IMR-90 (cell line): Measurements from ENCODE around the gene ERCC3. TPM values are rescaled to one million over a fixed set of nuclear protein-coding genes. Genes with fewer than 3 reads are reported as not detected.
"Not testable (repeated sequence)": the region's sequence is repeated elsewhere in the genome, so short reads cannot be mapped to it uniquely, and the experiment has no call there.

Source experiments
- ATAC-seq: fragments of 200-7000 bp; cut with Tn5 transposase; 2 replicates; pipeline ENCODE4 v1.9.1; 2020; ENCODE audit warnings: low read depth, mild to moderate bottlenecking, moderate library complexity
- BruUV-seq: library from RNA; stranded (reverse); fragments of 400-500 nt; replicated peaks from 2 replicates; lab custom pipeline; 2021; lab: Mats Ljungman, UMichigan
- CTCF ChIA-PET: fragments of 300-600 bp; formaldehyde crosslinking; extraction: SDS; loops from one replicate; lab custom pipeline; 2021; ENCODE audit warnings: antibody characterized with exemption; lab: Yijun Ruan, JAX
- POLR2A ChIA-PET: fragments of 300-600 bp; sonication (Branson Sonifier 250); formaldehyde crosslinking; loops from one replicate; lab custom pipeline; 2022; ENCODE audit warnings: antibody characterized with exemption; ENCODE audit not compliant: unreplicated experiment; lab: Charles Lee
- DNase-seq: peaks from one replicate; pipeline ENCODE4 v3.0.0; 2013
- H2AFZ ChIP-seq: replicated peaks from 2 replicates; pipeline ENCODE3; 2013; ENCODE audit warnings: low read length, mild to moderate bottlenecking; ENCODE audit not compliant: poor library complexity
- H2AK5ac ChIP-seq: 2 replicates; pipeline ENCODE4 v1.6.1; 2013; ENCODE audit warnings: low read depth, low read length, inconsistent platforms
- H2AK9ac ChIP-seq: replicated peaks from 2 replicates; pipeline ENCODE3; 2013; ENCODE audit warnings: mild to moderate bottlenecking, low read depth, low read length, moderate library complexity; ENCODE audit not compliant: poor library complexity
- H2BK120ac ChIP-seq: 2 replicates; pipeline ENCODE4 v1.6.1; 2013; ENCODE audit warnings: low read depth, low read length, inconsistent platforms
- H2BK15ac ChIP-seq: 3 replicates; pipeline ENCODE4 v1.6.1; 2013; ENCODE audit warnings: low read depth, low read length, inconsistent platforms
- H2BK20ac ChIP-seq: 2 replicates; pipeline ENCODE4 v1.6.1; 2013; ENCODE audit warnings: low read depth, mild to moderate bottlenecking, inconsistent platforms, low read length, moderate library complexity
- H2BK5ac ChIP-seq: 2 replicates; pipeline ENCODE4 v1.6.1; 2013; ENCODE audit warnings: mild to moderate bottlenecking, low read depth, low read length, inconsistent platforms; ENCODE audit not compliant: poor library complexity, severe bottlenecking
- H3K14ac ChIP-seq: replicated peaks from 2 replicates; pipeline ENCODE4 v1.6.1; 2013; ENCODE audit warnings: low read depth, low read length, inconsistent platforms
- H3K18ac ChIP-seq: 2 replicates; pipeline ENCODE4 v1.6.1; 2013; ENCODE audit warnings: low read depth, low read length, control low read depth
- H3K23ac ChIP-seq: 2 replicates; pipeline ENCODE4 v1.6.1; 2013; ENCODE audit warnings: low read depth, low read length, inconsistent platforms
- H3K27ac ChIP-seq: 2 replicates; pipeline ENCODE4 v1.5.1; 2013; ENCODE audit warnings: mild to moderate bottlenecking, control low read depth, low read length; ENCODE audit not compliant: insufficient read depth
- H3K27me3 ChIP-seq: 2 replicates; pipeline ENCODE4 v1.6.1; 2013; ENCODE audit warnings: low read length; ENCODE audit not compliant: control insufficient read depth, insufficient read depth
- H3K36me3 ChIP-seq: 2 replicates; pipeline ENCODE4 v1.6.1; 2013; ENCODE audit warnings: low read length, mixed read lengths; ENCODE audit not compliant: control insufficient read depth, insufficient read depth
- H3K4ac ChIP-seq: 2 replicates; pipeline ENCODE4 v1.6.1; 2013; ENCODE audit warnings: low read depth, low read length, inconsistent platforms
- H3K4me1 ChIP-seq: 2 replicates; pipeline ENCODE4 v1.6.1; 2013; ENCODE audit warnings: low read length, mixed read lengths; ENCODE audit not compliant: control insufficient read depth, insufficient read depth
- H3K4me2 ChIP-seq: 2 replicates; pipeline ENCODE4 v1.6.1; 2013; ENCODE audit warnings: low read depth, mild to moderate bottlenecking, control low read depth, low read length, moderate library complexity
- H3K4me3 ChIP-seq: 2 replicates; pipeline ENCODE4 v1.5.1; 2013; ENCODE audit warnings: low read depth, mild to moderate bottlenecking, control low read depth, low read length, moderate library complexity; ENCODE audit not compliant: insufficient read depth
- H3K56ac ChIP-seq: 2 replicates; pipeline ENCODE4 v1.6.1; 2013; ENCODE audit warnings: low read length, inconsistent platforms; ENCODE audit not compliant: insufficient read depth; ENCODE audit errors: extremely low read depth
- H3K79me1 ChIP-seq, 2 experiments: 2 replicates each; pipeline ENCODE4 v1.6.1; 2013; ENCODE audit warnings: low read length in 2 of 2, inconsistent platforms in 1 of 2, low read depth in 1 of 2
- H3K9ac ChIP-seq: 2 replicates; pipeline ENCODE4 v1.6.1; 2013; ENCODE audit warnings: low read depth, low read length, control low read depth
- H3K9me1 ChIP-seq: 2 replicates; pipeline ENCODE4 v1.6.1; 2013; ENCODE audit warnings: low read length, inconsistent platforms; ENCODE audit not compliant: insufficient read depth
- H3K9me3 ChIP-seq: 2 replicates; pipeline ENCODE4 v1.6.1; 2013; ENCODE audit warnings: low read length; ENCODE audit not compliant: control insufficient read depth, insufficient read depth
- H4K20me1 ChIP-seq: 2 replicates; pipeline ENCODE4 v1.6.1; 2013; ENCODE audit warnings: low read length, inconsistent platforms; ENCODE audit not compliant: insufficient read depth
- H4K5ac ChIP-seq: 2 replicates; pipeline ENCODE4 v1.6.1; 2013; ENCODE audit warnings: mild to moderate bottlenecking, low read depth, low read length, control low read depth
- H4K8ac ChIP-seq, 2 experiments: 2 replicates each; pipeline ENCODE4 v1.6.1; 2013; ENCODE audit warnings: low read depth in 2 of 2, low read length in 2 of 2, control low read depth in 1 of 2, inconsistent platforms in 1 of 2
- H4K91ac ChIP-seq: 2 replicates; pipeline ENCODE4 v1.6.1; 2013; ENCODE audit warnings: low read depth, low read length, inconsistent platforms; ENCODE audit not compliant: insufficient read depth
- CEBPB ChIP-seq: IDR thresholded peaks from 2 replicates; pipeline ENCODE4 v1.6.1; 2012; ENCODE audit warnings: low read depth, low read length, improper control_type of control experiment
- WGBS, 2 experiments: methylation state at CpG; one replicate each; pipeline versions ENCODE4 v1.1.5 to v1.1.7; 2013; ENCODE audit warnings: missing lambda C conversion rate in 2 of 2; ENCODE audit not compliant: insufficient read length in 1 of 2; ENCODE audit errors: extremely low coverage in 2 of 2; 5-methylcytosine and 5-hydroxymethylcytosine counted together
- dilution Hi-C: fragments of 300-500 bp; cut with HindIII; formaldehyde crosslinking; loops from one replicate; pipeline ENCODE4 v1.14.3; 2018; ENCODE audit warnings: low sequenced_read_pairs; ENCODE audit not compliant: unreplicated experiment
- in situ Hi-C: fragments of 300-500 bp; cut with MboI; formaldehyde crosslinking; loops from 3 replicates; pipeline ENCODE4 v1.14.3; 2019; ENCODE audit warnings: low sequenced_read_pairs, inconsistent platforms, mixed read lengths
- intact Hi-C: fragments of 100-400 bp; cut with micrococcal nuclease; formaldehyde crosslinking; loops from 2 replicates; pipeline ENCODE4 v1.10.0; 2022
- polyA plus RNA-seq, 3 experiments: library from polyadenylated mRNA; depleted of rRNA; stranded (reverse); fragments of >200 nt; gene quantifications; 2 replicates each; pipeline ENCODE4 v1.2.3, GENCODE V29; 2012; ENCODE audit warnings: low replicate concordance in 1 of 3
- total RNA-seq: library from RNA; depleted of rRNA; stranded (reverse); fragments of >200 nt; gene quantifications from 2 replicates; pipeline ENCODE4 v1.2.3, GENCODE V29; 2012

Gene ERCC3
- total and polyA plus RNA-seq, 2 of the 4 experiments (the other 2 are of a cell fraction), result 43.2 to 52.0 TPM

- ATAC-seq, H4K20me1 ChIP-seq, H3K23ac ChIP-seq, H3K18ac ChIP-seq, H3K4me1 ChIP-seq, H3K4me3 ChIP-seq, dilution Hi-C loops, H3K4me2 ChIP-seq, H2AFZ ChIP-seq, in situ Hi-C loops, POLR2A ChIA-PET, H3K9ac ChIP-seq, H3K9me1 ChIP-seq, H3K79me1 ChIP-seq, intact Hi-C loops, H3K4ac ChIP-seq, H3K56ac ChIP-seq, H4K5ac ChIP-seq, H2AK9ac ChIP-seq, H4K91ac ChIP-seq, DNase-seq, H3K36me3 ChIP-seq, H3K9me3 ChIP-seq, CTCF ChIA-PET, H2BK5ac ChIP-seq, BruUV-seq, H2BK15ac ChIP-seq, H3K14ac ChIP-seq, H2BK20ac ChIP-seq, H2AK5ac ChIP-seq, H2BK120ac ChIP-seq, H3K27ac ChIP-seq, H4K8ac ChIP-seq: not testable (repeated sequence)
- WGBS, 2 experiments, result no CpG with 5 or more reads among the region's 5 CpGs
- H3K27me3 ChIP-seq, result peaks cover 37% of the 10 kb centered on the region
- TF ChIP-seq CEBPB, result peak; percentile 54
These were observed 69.8 kb downstream of the ERCC3 start for GRCh38 chr2:127224135-127224534.
